GM10266 (cell line): Measurements from ENCODE around the gene ERBB3.

Experiments used
- DNase-seq: peaks from one replicate; pipeline ENCODE4 v3.0.0; 2012; ENCODE audit errors: extremely low spot score
- TF ChIP-seq, protein P1 (sequence below): IDR thresholded peaks from 2 replicates; pipeline ENCODE4 v1.5.1; 2012; ENCODE audit warnings: mild to moderate bottlenecking, low read depth; ENCODE audit not compliant: control insufficient read depth, insufficient read depth; ENCODE audit errors: missing control alignments

Gene ERBB3

DNA sequence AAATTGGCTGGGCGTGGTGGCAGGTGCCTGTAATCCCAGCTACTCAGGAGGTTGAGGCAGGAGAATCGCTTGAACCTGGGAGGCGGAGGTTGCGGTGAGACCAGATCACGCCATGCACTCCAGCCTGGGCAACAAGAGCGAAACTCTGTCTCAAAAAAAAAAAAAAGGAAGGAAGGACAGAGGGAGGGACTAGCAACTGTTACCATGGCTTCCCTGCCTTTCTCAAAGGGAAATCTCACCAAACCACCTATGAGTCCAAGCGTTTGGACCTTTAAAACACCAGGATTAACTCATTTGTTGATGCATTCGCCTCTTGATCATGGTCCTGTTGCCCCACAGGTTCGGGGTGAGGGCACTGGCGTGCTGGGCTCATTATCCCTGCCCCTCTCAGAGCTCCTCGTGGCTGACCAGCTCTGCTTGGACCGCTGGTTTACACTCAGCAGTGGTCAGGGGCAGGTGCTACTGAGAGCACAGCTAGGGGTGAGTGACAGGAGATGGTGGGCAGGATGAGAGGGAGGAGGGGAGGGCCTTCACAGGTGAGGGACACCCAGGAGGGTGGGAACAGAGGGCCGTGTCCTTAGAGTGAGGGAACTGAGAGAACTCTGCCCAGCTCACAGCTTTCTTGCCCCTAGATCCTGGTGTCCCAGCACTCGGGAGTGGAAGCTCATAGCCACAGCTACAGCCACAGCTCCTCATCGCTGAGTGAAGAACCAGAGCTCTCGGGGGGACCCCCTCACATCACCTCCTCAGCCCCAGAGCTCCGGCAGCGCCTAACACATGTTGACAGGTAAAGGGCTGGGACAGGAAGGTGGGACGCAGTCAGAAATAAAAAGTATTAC, 62.2 kb downstream of the ERBB3 start:
- no peak for DNase-seq
- TF ChIP-seq, protein P1, sequence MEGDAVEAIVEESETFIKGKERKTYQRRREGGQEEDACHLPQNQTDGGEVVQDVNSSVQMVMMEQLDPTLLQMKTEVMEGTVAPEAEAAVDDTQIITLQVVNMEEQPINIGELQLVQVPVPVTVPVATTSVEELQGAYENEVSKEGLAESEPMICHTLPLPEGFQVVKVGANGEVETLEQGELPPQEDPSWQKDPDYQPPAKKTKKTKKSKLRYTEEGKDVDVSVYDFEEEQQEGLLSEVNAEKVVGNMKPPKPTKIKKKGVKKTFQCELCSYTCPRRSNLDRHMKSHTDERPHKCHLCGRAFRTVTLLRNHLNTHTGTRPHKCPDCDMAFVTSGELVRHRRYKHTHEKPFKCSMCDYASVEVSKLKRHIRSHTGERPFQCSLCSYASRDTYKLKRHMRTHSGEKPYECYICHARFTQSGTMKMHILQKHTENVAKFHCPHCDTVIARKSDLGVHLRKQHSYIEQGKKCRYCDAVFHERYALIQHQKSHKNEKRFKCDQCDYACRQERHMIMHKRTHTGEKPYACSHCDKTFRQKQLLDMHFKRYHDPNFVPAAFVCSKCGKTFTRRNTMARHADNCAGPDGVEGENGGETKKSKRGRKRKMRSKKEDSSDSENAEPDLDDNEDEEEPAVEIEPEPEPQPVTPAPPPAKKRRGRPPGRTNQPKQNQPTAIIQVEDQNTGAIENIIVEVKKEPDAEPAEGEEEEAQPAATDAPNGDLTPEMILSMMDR, result no peak

DNA sequence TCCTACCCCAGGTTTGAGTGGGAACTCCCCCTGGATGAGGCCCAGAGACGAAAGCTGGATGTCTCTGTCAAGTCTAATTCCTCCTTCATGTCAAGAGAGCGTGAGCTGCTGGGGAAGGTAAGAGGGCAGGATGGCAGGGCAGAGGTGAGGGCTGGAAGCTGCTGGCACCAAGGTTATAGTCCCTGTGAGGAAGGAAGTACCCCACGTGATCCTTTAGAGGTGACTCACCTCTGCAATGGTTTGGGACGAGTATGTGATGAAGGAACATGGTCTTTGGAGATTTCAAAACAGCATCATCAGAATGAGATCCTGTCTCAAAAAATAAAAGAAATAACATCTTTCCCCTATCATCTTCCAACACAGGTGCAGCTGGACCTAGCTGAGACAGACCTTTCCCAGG, 63.3 kb downstream of the ERBB3 start:
- TF ChIP-seq, protein P1, result no peak
- no peak for DNase-seq

DNA sequence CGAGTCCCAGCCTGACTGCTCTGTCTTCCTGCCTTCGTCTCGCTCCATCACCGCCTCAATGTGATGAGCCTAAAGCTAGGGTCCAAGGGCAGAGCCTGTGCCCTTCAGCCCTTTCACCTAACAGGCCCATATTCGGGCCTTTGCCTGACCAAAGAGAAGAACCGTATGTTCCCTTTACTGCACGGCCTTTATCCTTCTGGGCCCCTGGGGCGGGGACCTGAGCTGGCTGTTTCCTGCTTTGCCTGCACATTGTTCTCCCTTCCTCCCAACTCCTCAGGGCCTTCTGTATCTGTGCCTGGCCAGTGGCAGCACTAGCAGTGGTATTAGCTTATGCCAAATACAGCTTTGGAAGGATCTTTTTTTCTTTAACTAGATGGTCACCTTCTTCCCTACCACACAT, 63.9 kb downstream of the ERBB3 start:
- TF ChIP-seq, protein P1, result no peak

DNA sequence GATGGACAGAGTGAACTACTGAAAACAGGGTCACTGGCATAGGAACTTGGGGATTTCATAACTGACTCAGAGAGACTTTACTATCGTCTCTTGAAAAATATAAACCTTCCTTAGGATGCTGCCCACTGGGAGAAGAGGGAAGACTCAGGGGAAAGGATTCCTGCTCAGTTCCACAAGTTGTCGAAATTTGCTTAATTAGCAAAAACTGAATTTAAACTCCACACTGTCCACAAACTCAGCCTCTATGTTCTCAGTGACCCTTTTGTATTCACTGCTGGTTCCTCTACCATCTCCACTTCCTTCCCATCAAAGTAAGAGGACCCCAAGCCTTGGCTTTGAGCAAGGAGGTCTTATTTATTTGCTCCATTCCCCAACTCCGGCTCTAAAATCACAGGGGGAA, 65.3 kb downstream of the ERBB3 start:
- TF ChIP-seq, protein P1, result no peak
- no peak for DNase-seq

More for the DNA sequence above, 63.9 kb downstream of the ERBB3 start:
- DNase-seq, result no peak

DNA sequence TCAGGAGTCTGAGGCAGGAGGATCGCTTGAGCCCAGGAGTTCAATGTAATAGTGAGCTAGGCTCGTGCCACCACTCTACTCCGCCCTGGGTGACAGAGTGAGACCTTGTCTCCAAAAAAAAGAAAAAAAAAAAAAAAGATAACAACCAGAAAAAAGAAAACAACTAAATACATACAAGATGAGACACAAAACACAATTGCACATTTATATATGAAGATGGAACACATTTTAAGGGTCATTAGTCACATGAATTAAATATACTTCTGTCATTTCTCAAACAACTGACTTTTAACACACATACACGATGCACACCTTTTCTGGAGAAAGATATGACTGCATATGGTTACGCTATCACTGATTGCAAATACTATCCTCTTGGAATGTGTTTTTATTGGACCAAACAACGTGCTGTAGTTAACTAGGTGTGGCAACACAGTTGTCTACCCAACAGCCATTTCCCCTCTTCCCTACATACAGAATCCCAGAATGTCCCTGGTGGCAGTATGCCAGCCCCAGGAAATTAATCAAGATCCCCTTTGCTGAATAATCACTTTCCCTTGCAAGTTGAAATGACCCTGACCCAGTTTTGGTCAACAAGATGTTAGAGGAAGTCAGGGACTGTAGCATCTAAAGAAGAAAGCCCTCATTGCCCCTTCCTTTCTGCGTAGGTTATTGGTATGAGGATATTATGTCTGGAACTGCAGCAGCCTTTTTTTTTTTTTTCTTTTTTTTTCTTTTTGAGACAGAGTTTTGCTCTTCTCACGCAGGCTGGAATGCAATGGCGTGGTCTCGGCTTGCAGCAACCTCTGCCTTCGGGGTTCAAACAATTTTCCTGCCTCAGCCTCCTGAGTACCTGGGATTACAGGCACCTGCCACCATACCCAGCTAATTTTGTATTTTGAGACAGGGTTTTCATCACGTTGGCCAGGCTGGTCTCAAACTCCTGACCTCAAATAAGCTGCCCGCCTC, 66.8 kb downstream of the ERBB3 start:
- DNase-seq, result no peak
- TF ChIP-seq, protein P1, result no peak

DNA sequence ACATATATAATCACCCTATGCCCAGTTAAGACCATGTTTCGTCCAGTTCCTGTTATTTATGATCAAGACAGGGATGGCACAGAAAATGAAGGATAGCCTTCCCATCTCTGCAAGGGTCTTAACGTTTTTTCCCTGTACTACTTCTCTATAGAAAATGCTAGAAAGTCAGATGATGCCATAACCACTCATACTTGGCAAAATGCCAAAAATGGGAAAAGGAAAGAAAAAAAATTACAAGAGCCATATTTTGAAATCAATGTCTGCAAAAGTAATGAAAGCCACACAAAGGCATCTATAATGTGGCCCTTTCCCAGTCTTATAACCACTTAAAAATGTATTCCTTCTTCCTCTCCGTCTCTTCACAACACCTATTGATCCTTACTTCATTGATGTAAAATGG, 70.6 kb downstream of the ERBB3 start:
- DNase-seq, result no peak
- TF ChIP-seq, protein P1, result no peak
